GM18526 (cell line): ENCODE results near the gene TMEM244.

Source experiments
- POLR2A ChIP-seq: IDR thresholded peaks from 3 replicates; pipeline ENCODE4 v1.6.1; 2011; ENCODE audit not compliant: insufficient read length; ENCODE audit errors: extremely low read depth

Gene TMEM244, protein sequence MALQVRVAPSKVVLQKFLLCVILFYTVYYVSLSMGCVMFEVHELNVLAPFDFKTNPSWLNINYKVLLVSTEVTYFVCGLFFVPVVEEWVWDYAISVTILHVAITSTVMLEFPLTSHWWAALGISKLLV

DNA sequence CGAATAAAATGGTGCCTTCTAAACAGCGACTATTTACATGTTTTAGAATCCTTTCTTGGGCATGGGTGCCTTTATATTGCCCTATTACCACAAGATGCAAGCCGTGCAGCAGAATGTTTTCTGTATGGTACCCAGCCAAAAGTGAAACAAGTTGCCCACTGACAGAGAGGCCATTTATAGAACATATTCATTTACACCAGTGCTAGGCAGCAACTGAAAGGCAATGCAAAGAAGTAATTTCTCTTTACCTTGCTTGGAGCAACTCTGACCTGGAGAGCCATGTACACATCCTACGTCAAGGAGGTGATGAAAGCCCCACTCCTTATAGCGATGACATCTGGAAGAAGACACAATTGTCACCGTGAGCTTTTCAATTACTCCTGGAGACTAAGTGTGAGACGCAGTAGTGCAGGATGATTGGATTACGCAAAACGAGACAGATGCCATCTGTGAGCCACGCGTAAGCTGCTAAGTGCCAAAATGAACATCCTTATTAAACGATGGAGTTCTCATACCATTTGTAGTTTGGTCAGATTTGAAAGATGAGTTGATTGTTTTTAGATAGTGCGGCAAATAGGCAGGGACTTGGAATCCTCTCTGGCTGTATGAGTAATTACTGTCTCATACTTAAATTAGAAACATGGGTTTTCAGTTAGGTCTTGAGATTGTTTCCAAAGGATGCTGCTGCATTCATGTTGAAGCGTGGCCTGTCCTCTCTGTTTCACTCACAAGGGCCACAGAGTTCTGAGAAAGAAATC lies at the start of gene TMEM244:
TSS of gene TMEM244 (minus strand) at position 408 of the 758 bp plus-strand sequence. CDS start at position 281, 127 bp downstream.
- TF ChIP-seq POLR2A: no peak

DNA sequence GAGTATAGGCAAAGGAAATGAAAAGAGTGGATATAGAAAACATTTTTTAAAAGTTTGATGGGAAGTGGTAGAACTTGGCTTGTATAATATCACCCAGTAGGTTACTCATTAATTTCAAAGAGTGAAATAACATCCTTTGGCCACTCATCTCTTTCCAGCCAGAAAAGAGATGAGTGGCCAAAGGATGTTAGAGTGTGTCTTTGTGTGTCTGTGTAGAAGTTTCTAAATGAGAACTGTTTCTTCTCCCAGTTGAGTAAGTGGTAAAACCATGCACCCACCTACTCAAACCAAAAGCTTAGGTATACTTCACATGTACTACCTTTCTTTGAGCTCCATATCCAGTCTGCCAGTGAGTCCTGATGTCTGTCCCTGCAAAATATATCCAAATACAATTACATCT lies 47.7 kb upstream of the TMEM244 start:
- no peak for TF ChIP-seq POLR2A

DNA sequence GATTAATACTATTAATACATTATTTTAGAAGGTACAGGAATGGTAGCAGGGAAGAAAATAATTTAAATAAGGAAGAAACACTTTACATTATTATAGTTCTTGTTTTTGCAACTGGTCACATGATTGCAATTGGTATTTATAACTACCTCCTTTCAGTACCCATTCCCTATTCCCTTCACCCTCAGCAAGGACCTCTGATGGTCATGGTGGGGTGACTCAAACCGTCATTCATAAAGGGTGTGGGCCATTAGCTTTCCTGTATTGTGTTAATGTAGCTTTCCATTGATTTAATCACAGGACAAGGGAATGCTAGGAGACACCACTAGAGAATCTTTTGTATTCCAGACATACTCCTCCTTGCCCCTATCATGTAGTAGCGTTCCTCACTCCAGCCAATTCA lies 47.2 kb upstream of the TMEM244 start:
- no peak for TF ChIP-seq POLR2A

DNA sequence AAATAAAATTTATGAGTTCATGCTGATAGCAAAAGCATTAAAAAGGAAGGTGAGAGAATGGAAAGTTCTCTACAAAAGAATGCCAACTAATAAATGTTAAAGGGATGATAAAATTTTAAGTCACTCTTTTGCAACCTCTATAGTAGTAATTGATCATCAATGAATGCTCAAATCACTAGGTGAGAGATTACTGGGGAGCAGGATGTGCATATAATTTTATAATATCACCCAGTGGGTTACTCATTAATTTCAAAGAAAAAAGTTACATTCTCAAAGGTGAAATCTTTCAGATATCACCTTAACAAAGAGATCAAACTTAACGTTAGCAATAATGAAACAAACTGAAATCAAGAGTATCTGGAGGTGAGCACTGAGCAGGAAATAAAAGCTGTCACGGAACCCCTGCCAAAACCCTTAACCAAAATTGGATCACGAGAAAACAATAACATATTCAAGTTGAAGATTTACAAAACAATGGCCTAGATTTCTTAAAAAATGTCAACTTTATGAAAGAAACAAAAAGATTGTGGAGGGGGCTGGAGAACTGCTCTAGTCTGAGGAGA lies 45.5 kb upstream of the TMEM244 start:
- TF ChIP-seq POLR2A: no peak

DNA sequence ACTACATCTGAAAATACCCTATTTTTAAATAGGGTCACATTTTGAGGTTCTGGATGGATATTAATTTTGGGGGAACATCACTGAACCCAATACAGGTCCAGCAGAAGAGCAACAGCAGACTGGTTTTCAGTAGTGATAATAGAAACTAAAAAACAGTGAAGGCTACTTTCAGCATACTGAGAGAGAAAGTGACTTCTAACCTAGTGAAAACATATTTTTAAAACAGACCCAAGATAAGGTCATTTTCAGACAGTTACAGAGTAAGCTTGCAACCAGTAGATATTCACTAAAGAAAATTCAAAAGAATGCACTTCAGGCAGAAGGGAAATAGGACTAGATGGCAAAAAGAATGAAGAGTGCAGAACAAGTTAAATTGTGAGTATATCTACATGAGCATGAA lies 42.0 kb upstream of the TMEM244 start:
- no peak for TF ChIP-seq POLR2A

DNA sequence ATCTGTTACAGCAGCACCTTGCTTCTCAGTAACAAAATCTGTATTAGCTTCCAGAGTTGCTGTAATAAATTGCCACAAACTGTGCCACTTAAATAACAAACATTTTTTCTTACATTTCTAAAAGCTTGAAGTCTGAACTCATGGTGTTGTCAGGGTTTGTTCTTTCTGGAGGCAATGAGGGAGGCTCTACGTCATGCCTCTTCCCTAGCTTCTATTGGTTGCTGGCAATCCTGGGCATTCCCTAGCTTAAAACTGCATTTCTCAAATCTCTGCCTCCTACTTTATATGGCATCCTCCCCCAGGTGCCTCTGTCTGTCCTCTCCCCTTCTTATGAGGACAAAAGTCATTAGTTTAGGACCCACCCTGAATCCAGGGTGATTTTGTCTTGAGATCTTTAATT lies 41.6 kb upstream of the TMEM244 start:
- no peak for TF ChIP-seq POLR2A

DNA sequence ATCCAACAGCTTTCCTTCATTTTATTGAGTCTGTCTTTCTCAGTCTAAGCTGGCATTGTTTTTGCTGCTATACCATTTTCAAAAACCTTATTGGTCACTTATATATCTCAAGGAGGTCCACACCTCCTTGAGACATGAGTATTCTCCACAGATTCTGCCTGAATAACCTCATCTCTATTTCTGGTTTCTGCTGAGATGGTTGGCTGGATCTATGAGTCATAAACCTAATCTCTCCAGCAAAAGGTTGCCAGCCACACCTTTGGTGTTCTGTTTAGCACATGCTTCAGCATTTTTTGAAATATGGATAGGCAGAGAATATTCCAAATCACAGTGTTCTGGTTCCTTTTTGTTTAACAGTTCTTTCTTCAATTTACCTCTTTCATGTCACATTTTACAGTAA lies 40.8 kb upstream of the TMEM244 start:
- no peak for TF ChIP-seq POLR2A

DNA sequence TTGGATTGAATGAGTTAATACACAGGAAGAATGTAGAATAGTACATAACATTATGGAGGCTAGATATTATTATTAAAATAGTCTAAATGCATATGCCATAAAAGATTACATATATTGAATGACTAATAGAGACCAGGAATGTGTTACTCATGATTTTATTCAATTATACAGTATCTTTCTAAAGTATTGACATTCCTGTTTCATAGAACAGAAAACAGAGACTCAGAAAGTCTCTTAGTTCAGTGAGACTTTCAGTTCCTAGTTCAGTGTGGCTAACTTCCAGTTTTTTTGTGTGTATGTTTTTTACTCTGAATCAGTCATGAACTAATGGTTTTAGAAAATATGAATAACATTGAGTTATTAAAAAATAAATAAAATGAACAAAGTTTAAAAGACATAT lies 34.6 kb upstream of the TMEM244 start:
- no peak for TF ChIP-seq POLR2A

DNA sequence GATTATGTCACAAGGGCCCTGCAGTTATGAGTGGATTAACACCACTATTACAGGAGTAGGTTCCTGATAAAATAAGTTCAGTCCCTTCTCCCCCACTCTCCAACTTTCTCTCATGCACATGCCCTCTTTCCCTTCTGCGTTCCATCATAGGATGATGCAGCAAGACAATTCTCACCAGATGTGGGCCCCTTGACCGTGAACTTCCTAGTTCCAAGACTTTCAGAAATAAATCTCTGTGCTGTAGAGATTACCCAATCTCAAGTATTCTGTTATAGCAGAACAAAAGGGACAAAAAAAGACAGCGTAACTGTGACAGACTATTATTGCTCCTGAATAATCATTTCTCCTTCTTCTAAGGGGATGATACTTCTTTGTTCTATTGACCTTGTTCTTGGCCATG lies 33.8 kb upstream of the TMEM244 start:
- TF ChIP-seq POLR2A: no peak

DNA sequence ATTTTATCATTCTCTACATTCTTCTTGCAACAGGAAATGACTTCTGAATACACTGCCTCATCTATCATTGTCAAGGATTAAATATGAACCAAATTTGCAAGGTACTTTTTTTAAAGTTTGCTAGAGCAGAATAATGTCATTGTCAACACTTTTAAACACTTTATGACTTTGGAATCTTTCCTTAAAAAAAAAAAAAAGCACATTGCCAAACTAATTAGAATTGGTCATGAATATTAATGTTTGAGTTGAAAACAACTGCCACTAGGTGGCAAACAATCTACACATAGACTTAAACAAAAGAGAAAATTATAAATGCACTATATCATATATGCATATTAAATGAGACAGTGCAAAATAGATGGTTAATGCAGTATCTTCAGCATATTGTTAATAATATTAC lies 32.5 kb upstream of the TMEM244 start:
- TF ChIP-seq POLR2A: no peak

DNA sequence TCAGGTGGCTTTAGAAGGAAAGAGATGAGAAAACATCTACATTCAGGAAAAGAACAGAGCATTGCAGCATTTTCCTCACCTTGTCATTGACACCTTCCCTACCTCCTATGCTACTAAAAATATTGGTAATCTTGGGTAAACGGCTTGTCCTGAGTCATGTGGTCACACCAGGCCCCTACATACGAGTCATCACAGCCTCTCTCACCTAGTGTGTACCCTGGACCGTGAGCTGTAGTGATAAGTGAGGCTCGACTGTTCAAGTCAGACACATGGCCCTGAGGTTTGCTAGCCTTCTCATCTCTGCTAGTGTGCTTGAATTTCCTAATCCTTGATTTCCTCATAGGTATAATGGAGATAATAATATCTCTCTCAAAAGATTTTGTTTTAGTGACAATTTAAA lies 29.6 kb upstream of the TMEM244 start:
- no peak for TF ChIP-seq POLR2A

DNA sequence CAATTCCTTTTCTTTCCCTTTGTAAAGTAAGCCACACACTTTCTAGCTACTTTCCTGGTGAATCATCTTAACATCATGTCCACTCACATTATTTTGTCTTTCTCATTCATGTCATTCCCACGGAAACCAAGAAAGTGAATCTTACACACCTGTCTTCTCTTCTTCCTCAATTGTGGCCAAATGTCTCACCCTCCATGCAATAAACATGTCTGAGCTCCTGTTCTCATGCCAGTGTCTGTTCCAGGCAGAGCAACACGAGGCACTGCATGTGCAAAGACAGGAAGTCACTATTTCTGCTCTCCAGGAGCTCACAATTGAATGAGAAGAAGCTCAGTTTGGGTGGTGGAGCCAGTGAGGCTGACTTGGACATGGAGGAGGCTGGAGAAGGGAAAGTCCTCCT lies 29.0 kb upstream of the TMEM244 start:
- TF ChIP-seq POLR2A: no peak

DNA sequence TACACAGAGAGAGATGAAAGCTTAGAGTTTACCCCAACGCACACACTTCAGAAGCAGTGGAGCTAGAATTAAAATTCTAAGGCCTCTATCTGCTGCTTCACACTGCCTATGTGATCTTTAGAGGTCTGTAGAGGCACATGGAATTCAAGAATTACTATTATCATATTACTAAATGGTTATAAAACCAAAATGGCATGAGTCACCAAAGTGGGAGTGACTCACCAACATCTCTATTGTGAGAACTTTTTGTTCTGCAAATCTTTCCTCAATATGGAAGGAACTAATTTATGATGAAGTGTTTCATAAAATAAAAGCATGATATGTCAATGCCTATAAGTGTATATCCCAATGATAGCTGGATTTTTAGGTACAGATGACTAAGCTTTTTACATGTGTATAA lies 28.5 kb upstream of the TMEM244 start:
- TF ChIP-seq POLR2A: no peak

DNA sequence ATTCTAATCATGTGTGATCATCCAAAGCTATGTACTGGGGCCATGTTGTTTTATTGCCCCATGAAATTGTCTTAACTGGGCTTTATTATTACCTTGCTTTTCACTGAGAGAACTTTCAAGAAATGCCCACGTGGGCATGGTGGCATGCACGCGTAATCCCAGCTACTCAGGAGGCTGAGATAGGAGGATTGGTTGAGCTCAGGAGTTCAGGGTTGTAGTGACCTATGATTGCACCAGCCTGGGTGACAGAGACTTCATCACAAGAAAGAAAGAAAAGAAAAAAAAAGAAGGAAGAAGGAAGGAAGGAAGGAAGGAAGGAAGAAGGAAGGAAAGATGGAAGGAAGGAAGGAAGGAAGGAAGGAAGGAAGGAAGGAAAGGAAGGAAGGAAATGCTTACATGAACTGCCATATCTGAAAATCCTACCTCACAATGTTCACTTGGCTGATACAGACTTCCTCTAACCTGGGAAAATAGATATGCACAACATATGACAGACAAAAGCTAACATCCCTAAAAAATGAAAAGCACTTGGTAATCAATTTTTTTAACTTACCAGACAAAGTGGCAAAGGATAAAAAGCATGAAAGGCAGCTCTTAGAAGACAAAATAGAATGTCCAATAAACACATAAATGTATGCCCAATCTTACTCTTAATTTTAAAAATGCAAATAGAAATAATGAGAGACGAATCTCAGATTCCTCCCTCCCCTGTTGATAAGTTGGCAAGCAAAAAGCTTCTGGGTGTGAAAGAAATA lies 25.5 kb upstream of the TMEM244 start:
- no peak for TF ChIP-seq POLR2A

DNA sequence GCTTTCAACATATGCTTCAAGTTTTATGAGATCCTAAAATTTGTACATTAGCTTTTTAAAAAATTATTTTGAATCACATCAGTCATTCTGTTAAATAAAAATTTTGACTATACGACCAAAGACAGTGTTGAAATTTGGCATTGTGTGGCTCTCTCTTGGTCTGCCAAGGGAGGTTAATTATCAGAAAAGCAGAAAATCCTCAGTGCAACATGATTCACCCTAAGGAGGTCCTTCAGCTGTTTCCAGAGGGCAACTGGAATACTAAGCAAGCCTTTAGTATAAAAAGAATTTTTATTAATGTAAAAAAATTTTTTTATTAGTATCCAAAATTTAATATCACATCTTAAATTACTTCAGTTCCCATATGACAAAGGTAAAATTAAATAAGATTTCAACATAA lies 23.1 kb upstream of the TMEM244 start:
- no peak for TF ChIP-seq POLR2A

DNA sequence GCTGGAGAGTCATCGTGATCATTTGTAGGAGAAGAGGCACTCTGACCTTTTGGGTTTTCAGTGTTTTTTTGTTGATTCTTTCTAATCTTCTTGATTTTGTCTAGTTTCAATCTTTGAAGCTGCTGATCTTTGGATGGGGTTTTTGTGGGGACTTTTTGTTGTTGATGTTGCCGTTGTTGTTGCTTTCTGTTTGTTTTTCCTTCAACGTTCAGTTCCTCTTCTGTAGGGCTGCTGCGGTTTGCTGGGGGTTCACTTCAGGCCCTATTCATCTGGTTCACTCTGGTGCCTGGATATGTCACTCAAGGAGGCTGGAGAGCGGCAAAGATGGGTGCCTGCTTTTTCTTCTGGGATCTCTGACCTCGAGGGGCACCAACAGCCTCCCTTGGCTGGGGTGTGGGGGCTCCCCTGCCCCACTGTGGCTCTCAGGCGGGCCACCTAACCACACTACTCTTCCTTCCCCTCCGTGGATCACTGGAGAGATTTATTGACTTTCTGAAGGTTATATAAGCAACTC lies 21.5 kb upstream of the TMEM244 start:
- no peak for TF ChIP-seq POLR2A
